Stimulated activated CD4-positive, alpha-beta T cell treated with anti-CD3 and anti-CD28 coated beads, Interleukin-4, amount 100 ng/mL, for 24 hours (primary cell): ENCODE results near the gene FAIM.
"Not testable (repeated sequence)": the region's sequence is repeated elsewhere in the genome, so short reads cannot be mapped to it uniquely, and the experiment has no call there.

ENCODE experiments used
- DNase-seq: peaks from one replicate; pipeline ENCODE4 v3.0.0-alpha.2; 2020

The FAIM gene

GRCh38 chr3:138608322-138609135 is at the start of gene FAIM:
Gene FAIM, plus strand, starts transcription at chr3:138608771. Its CDS starts 10,956 bp downstream, at chr3:138619727.
- DNase-seq = peak; percentile 66

GRCh38 chr3:138559134-138559533 is 49.4 kb upstream of the FAIM start:
- no peak for DNase-seq

- DNase-seq = no peak
These were observed 48.1 kb upstream of the FAIM start for GRCh38 chr3:138560501-138560900.

- DNase-seq = not testable (repeated sequence)
These were observed 45.7 kb upstream of the FAIM start for GRCh38 chr3:138562902-138563301.

GRCh38 chr3:138566293-138566692 is 42.3 kb upstream of the FAIM start:
- DNase-seq = not testable (repeated sequence)

- no peak for DNase-seq
These were observed 41.2 kb upstream of the FAIM start for GRCh38 chr3:138567403-138567802.

GRCh38 chr3:138569090-138569489 is 39.5 kb upstream of the FAIM start:
- no peak for DNase-seq

GRCh38 chr3:138569624-138570023 is 38.9 kb upstream of the FAIM start:
- DNase-seq = not testable (repeated sequence)

GRCh38 chr3:138573138-138573537 is 35.4 kb upstream of the FAIM start:
- DNase-seq = no peak

- no peak for DNase-seq
These were observed 30.4 kb upstream of the FAIM start for GRCh38 chr3:138578141-138578540.

- DNase-seq = no peak
These were observed 29.5 kb upstream of the FAIM start for GRCh38 chr3:138578961-138579574.

GRCh38 chr3:138587374-138587773 is 21.2 kb upstream of the FAIM start:
- DNase-seq = no peak

GRCh38 chr3:138588445-138588844 is 20.1 kb upstream of the FAIM start:
- DNase-seq = no peak

GRCh38 chr3:138591392-138591791 is 17.2 kb upstream of the FAIM start:
- no peak for DNase-seq

GRCh38 chr3:138593488-138594149 is 15.0 kb upstream of the FAIM start:
- DNase-seq = no peak

- DNase-seq = peak; percentile 87
These were observed 14.2 kb upstream of the FAIM start, which contains the start of gene CEP70 for GRCh38 chr3:138594150-138594934. Gene CEP70, minus strand, starts transcription at chr3:138594260. Its CDS starts 21,333 bp downstream, at chr3:138572927.

GRCh38 chr3:138594935-138595610 is 13.5 kb upstream of the FAIM start:
- no peak for DNase-seq

- DNase-seq = not testable (repeated sequence)
These were observed 11.2 kb upstream of the FAIM start for GRCh38 chr3:138597186-138597976.

GRCh38 chr3:138598534-138598933 is 10.0 kb upstream of the FAIM start:
- DNase-seq = no peak

GRCh38 chr3:138600100-138600745 is 8.3 kb upstream of the FAIM start:
- DNase-seq = no peak

- DNase-seq = not testable (repeated sequence)
These were observed 6.9 kb upstream of the FAIM start for GRCh38 chr3:138601661-138602060.
